Suppressor macrophage treated with lipopolysaccharide for 1 hour (primary cell): ENCODE measurements around the gene TENM4.

Source experiments
- DNase-seq, 3 donors: peaks; one replicate each; pipeline ENCODE4 v3.0.0-alpha.2; 2020 to 2022

Gene TENM4

DNA sequence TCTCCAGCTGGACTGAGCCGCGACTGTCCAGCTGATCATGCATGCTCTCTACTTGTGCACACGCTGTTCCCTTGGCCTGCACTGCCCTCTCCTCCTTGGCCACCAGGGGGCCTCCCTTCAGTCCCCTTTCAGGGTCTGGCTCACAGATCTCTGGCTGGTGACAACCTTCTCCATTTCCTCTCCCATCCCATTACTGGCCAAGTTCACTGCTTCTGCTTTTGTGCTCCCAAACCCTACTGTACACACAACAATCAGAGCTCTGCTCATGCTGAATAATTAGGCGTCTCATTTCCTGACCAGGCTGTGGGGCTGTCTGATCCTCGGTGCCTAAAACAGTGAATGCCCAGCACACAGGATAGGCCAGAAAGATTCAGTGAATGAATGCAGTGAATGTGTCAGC lies 642.2 kb downstream of the TENM4 start:
- peak; percentile 85 to 93 (median 90) for DNase-seq

GRCh38 chr11:78797559-78797958 lies 643.3 kb downstream of the TENM4 start:
- DNase-seq, result no peak

GRCh38 chr11:78796956-78797355 lies 643.9 kb downstream of the TENM4 start:
- no peak for DNase-seq

DNA sequence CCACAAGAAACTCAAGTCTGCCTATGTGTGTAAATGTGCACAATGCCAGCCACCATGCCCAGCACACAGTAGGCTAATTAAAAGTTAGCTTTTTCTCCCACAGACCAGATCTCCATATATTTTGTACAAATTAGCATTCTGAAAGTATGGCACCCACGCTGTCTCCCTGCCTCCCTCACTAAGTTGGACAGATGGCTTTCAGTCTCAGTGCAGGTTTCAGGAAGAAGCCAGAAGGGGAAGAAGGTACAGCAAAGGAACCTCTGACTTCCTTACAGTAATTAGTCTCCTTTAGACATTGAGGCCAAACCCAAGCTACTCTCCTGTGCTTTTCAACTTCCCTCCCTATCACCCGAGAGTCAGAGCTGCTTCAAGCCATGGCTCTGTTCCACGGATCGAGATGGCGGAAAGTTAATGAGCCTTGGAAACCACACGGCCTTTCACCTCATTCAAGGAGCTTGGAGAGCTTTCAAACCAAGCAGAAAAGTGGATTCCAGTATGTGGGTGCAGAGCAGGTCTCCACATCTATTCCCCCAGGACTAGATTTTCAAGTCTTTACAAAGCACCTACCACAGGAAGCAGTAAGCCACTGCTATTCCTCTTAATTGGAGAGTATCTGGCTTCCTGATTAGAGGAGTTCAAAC lies 645.1 kb downstream of the TENM4 start:
- DNase-seq, result peak in 1 of 3 donors; percentile 29

- no peak for DNase-seq
Observed at GRCh38 chr11:78791964-78792363, 648.9 kb downstream of the TENM4 start.

DNA sequence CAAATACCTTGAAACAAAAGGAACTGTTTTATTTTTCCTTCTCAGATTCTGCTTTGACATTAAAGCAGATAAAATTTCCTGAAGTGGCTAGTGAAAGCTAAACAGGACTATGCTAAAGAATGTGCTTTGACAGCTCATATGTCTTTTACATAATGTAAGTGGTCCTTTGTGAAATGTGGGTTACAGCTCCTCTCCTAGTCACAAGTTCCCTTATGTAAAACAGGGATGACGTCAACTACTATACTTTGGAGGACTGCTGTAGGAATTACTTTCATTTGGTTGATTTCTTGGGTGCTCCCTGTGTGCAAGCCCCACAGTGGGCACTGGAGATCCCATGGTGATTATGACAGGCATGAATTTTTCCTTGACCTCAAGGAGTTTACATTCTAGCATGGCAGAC lies 649.6 kb downstream of the TENM4 start:
- DNase-seq, result peak; percentile 67 to 80 (median 75)

DNA sequence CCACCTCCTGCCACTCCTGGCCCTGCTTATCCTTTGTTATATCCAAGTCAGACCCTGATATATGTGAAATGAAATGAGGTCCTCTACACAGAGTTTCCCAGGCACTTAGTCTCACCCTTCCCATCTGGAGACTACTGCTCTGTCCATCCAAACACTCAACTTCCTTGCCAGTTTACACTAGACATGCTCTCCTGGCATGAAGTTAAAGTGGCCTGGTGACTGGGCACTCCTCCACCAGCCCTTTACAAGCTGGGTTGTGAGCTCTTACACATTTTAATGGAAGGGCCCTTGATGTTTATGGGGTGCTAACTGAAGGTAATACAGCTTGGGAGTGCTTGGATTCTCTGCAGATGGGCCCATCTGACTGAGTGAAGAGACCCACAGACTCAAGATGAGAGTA lies 650.0 kb downstream of the TENM4 start:
- DNase-seq, result no peak

GRCh38 chr11:78789375-78789774 lies 651.5 kb downstream of the TENM4 start:
- DNase-seq, result no peak

GRCh38 chr11:78788533-78788932 lies 652.3 kb downstream of the TENM4 start:
- DNase-seq, result no peak

GRCh38 chr11:78787696-78788095 lies 653.1 kb downstream of the TENM4 start:
- DNase-seq, result no peak

DNA sequence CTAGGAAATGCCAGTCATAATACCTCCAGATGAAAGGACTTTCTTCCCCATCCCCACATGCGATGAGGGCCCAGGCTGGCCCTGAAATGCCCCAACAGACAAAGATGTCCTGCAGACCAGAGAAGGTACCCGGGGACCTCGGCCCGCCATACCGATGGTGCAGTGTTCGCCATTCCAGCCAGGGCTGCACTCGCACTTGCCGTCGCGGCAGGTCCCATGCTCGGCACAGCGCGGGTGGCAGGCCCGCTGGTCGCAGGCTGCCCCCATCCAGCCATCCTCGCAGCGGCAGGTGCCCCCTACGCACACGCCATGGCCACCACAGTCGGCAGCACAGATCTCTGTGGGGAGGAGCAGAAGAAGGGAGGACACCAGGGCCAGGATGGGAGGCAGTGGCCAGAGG lies 654.1 kb downstream of the TENM4 start:
- DNase-seq, result no peak

- no peak for DNase-seq
Observed at GRCh38 chr11:78786086-78786485, 654.7 kb downstream of the TENM4 start.

GRCh38 chr11:78784321-78785061 lies 656.3 kb downstream of the TENM4 start:
- DNase-seq, result peak in 1 of 3 donors; percentile 53

- no peak for DNase-seq
Observed at GRCh38 chr11:78783846-78784245, 657.0 kb downstream of the TENM4 start.

GRCh38 chr11:78783301-78783700 lies 657.5 kb downstream of the TENM4 start:
- no peak for DNase-seq

DNA sequence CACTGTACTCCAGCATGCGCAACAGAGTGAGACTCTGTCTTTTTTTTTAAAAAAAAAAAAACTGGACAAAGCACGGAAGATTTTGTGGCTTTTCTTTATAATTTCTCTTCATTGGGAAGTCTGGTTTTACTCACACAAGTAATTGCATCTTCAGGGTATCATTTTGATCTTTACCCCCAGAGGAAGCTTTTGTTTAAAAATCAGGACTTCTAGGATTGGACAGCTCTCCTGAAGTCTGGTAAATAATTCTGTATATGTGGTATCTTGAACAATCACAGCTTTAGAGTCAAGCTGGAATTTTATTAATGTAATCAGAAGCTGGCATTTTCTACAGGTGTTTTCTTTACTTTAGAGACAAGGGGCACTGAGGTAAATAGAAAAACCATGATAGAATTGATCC lies 658.1 kb downstream of the TENM4 start:
- no peak for DNase-seq

DNA sequence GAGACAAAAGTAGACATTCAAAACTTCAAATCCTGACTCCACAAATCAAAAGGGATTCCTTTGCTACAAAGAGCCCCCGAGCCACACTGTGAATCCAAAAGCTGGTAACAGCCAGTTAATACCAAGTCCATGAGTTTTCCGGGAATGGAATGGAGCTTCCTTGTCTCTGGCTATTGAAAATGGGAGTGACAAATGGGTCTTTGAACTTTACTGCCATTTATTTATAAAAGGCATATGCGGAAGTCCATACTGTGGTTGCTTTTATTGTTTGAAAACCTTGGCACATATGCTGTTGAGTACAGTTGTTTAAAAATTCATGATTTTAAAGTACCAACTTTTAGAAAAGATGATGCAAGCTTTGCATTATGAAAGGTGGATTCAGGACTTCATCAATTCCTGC lies 659.9 kb downstream of the TENM4 start:
- no peak for DNase-seq

DNA sequence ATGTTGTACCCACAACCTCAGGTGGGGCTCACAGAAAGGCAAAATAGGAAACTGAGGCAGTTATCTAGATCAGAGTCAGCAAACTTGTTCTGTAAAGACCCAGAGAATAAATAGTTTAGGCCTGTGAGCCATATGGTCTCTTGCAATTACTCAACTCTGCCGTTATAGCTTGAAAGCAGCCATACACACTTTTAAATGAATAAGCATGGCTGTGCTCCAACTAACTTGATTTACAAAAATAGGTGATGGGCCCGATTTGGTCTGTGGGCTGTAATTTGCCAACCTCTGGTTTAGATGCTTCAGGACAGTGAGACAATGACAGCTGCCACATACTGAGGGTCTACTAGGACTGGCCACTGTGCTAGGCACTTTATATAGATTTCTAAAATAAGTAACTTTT lies 667.3 kb downstream of the TENM4 start:
- DNase-seq, result no peak

DNA sequence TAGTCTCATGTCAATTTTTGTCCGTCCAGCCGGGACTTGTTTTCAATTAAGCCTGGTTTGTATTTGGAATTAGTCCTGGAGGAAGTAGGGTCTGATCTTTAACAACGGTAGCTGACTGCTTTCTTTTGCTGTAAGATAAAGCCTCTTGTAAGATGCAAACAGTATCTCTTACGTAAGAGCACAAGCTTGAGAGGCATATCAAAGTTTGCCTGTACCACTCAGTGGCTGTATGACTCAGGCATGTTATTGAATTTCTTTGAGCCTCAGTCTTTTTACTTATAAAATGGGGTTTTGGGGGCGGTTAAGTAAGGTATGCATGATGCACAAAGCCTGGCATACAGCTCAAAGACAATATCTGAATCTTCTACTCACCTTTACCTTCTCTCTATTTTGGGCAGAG lies 667.8 kb downstream of the TENM4 start:
- DNase-seq, result no peak

DNA sequence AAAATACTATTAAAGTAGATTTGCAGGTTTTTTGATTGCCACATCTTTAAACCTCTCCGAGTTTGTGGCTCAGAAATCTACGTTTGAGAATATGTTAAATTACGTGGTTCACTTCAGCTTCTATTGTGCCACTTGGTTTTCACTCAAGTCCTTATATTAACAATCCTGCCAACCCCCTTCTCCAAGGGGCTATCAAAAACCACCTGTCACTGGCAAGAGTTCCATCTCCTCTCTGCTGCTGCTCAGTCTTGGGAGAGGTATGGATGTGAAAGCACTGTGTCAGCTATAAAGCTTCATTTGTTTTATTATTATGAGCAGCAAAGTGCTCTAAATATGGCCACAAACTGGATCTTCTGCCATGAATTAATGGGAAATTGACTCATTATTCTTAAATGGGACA lies 668.6 kb downstream of the TENM4 start:
- DNase-seq, result no peak

DNA sequence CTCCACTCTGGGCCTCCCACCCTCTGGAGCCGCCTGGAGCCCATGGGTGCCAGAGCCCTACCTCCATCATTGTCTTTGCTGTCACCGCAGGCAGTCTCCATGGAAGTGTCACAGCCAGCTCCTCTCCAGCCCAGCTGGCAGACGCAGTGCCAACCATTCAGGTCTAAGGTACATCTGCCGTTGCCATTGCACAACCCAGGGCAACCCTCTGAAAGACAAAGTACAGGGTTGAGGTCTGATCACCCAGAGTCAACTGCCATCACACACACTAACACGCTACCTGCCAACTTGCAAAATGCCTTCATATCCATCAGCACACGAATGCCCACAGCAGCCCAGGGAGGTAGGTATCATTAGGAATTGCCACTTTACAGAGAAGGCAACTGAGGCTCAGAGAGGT lies 669.9 kb downstream of the TENM4 start:
- no peak for DNase-seq

DNA sequence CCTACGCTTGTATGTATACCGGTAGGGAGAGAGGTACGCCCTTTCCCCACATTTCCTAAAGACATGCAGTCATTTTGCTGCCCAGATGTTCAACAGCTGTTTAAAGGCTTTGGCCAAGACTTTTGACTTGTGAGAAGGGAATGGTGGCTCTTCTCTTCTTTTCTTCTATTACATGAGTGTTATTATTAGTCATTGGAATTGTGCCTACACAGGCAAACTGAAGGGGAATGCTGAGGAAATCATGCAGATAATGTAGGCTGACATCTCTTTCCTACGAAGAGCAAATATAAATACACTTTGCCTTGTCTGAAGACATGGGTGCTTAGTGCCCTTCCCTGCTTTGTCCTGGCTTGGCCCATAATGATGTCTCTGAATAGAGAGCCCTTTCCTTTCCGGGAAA lies 671.9 kb downstream of the TENM4 start:
- no peak for DNase-seq

DNA sequence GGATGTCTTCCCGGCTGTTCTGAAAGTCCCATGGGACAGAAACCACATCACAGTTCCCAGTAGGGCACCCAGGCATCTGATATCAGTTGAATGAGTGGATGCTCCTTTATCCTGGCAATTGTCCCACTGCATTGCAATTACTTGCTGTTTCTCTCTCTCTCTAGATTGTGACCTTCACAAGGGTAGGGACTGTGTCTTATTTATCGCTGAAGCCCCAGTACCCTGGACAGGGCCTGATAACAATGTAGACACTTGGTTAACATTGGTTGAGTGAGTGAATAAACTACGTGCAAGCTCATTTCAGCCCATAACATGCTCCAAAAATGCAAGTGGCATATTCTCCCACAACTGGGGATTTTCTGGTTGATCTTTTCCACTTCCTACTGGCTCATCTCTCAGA lies 672.5 kb downstream of the TENM4 start:
- DNase-seq, result no peak

GRCh38 chr11:78767027-78767932 lies 673.5 kb downstream of the TENM4 start:
- no peak for DNase-seq
